GM23248 (cell line): ENCODE measurements around the gene FBP1. TPM values are rescaled to one million over a fixed set of nuclear protein-coding genes. Genes with fewer than 3 reads are reported as not detected.

Experiments
- DNase-seq: peaks from one replicate; pipeline ENCODE4 v3.0.0-alpha.2; 2015
- H2AFZ ChIP-seq: fragments of 200-600 bp; sonication (generic); 2 replicates; pipeline ENCODE4 v1.6.1; 2016; ENCODE audit warnings: antibody characterized with exemption
- H3F3A ChIP-seq: fragments of 200-600 bp; sonication (generic); 2 replicates; pipeline ENCODE4 v1.6.1; 2016; ENCODE audit warnings: mild to moderate bottlenecking, antibody characterized with exemption, mixed run types; ENCODE audit not compliant: insufficient read depth
- H3K27ac ChIP-seq: fragments of 200-600 bp; sonication (generic); 2 replicates; pipeline ENCODE4 v1.5.1; 2016; ENCODE audit warnings: mild to moderate bottlenecking
- H3K27me3 ChIP-seq: fragments of 200-600 bp; sonication (generic); replicated peaks from 2 replicates; pipeline ENCODE4 v1.6.1; 2016; ENCODE audit warnings: mild to moderate bottlenecking; ENCODE audit not compliant: insufficient read depth
- H3K36me3 ChIP-seq: fragments of 200-600 bp; sonication (generic); 2 replicates; pipeline ENCODE4 v1.6.1; 2016; ENCODE audit warnings: low read depth, mild to moderate bottlenecking
- H3K4me1 ChIP-seq: fragments of 200-600 bp; sonication (generic); 2 replicates; pipeline ENCODE4 v1.6.1; 2016; ENCODE audit warnings: mild to moderate bottlenecking; ENCODE audit not compliant: insufficient read depth
- H3K4me2 ChIP-seq: fragments of 200-600 bp; sonication (generic); one replicate; pipeline ENCODE4 v1.6.1; 2016; ENCODE audit warnings: mild to moderate bottlenecking; ENCODE audit not compliant: unreplicated experiment
- H3K4me3 ChIP-seq: fragments of 200-600 bp; sonication (generic); 2 replicates; pipeline ENCODE4 v1.5.1; 2016; ENCODE audit warnings: mild to moderate bottlenecking
- H3K79me2 ChIP-seq: fragments of 200-600 bp; sonication (generic); 2 replicates; pipeline ENCODE4 v1.6.1; 2016; ENCODE audit warnings: mild to moderate bottlenecking; ENCODE audit not compliant: insufficient read depth
- H3K9ac ChIP-seq: fragments of 200-600 bp; sonication (generic); 2 replicates; pipeline ENCODE4 v1.6.1; 2016; ENCODE audit warnings: mild to moderate bottlenecking
- H3K9me2 ChIP-seq: fragments of 200-600 bp; sonication (generic); 2 replicates; pipeline ENCODE4 v1.6.1; 2016; ENCODE audit warnings: mixed run types, mild to moderate bottlenecking, moderate library complexity; ENCODE audit not compliant: insufficient read depth
- H3K9me3 ChIP-seq: fragments of 200-600 bp; sonication (generic); one replicate; pipeline ENCODE4 v1.6.1; 2017; ENCODE audit warnings: low read depth
- H4K20me1 ChIP-seq: fragments of 200-600 bp; sonication (generic); 2 replicates; pipeline ENCODE4 v1.6.0; 2016; ENCODE audit not compliant: insufficient read depth
- EZH2 ChIP-seq: fragments of 200-600 bp; sonication (generic); IDR thresholded peaks from 2 replicates; pipeline ENCODE4 v1.6.1; 2018; ENCODE audit warnings: antibody characterized with exemption, mild to moderate bottlenecking; ENCODE audit not compliant: insufficient read depth, poor library complexity, severe bottlenecking
- EZH2phosphoT487 ChIP-seq: fragments of 200-600 bp; sonication (generic); IDR thresholded peaks from 2 replicates; pipeline ENCODE4 v1.6.1; 2018; ENCODE audit warnings: antibody characterized with exemption, moderate library complexity, mild to moderate bottlenecking, low read depth; ENCODE audit not compliant: insufficient read depth
- WGBS, 2 experiments: methylation state at CpG; one replicate each; pipeline ENCODE4 v1.1.6; 2015 to 2017; ENCODE audit warnings: low lambda C conversion rate in 2 of 2, low coverage in 1 of 2; ENCODE audit errors: missing lambda C conversion rate in 2 of 2; 5-methylcytosine and 5-hydroxymethylcytosine counted together
- in situ Hi-C: fragments of 300-500 bp; cut with MboI; formaldehyde crosslinking; loops from 2 replicates; pipeline ENCODE4 v1.15.0; 2020
- polyA plus RNA-seq: library from polyadenylated mRNA; unstranded; fragments of >200 nt; fragmentation: Nextera tagmentation; extraction: Ambion mirVana; gene quantifications from 2 replicates; pipeline ENCODE4 v1.2.1, GENCODE V29; 2016
- total RNA-seq: library from RNA; depleted of rRNA; stranded (reverse); fragments of >200 nt; shearing (Covaris generic); gene quantifications from 2 replicates; pipeline ENCODE4 v1.2.3, GENCODE V29; 2014

Gene FBP1
- total and polyA plus RNA-seq, 2 experiments from 2014 or later, result not detected

- in situ Hi-C loops, result no loop called here
- Histone ChIP-seq H3K9me3 (no peaks in the 10 kb centered on the region), H3K4me1 (no peaks in the 10 kb centered on the region), H3K36me3 (no peaks in the 10 kb centered on the region), H3K9ac (no peak overlapping the region), H3K9me2 (no peaks in the 10 kb centered on the region), H3K79me2 (no peaks in the 10 kb centered on the region), H3K27ac (no peak overlapping the region), H2AFZ (no peak overlapping the region), H3K4me2 (no peak overlapping the region), H4K20me1 (no peaks in the 10 kb centered on the region), H3K4me3 (no peak overlapping the region), H3K27me3 (peaks cover 24% of the 10 kb centered on the region; the same call in 1 of the 2 replicates), H3F3A (no peaks in the 10 kb centered on the region)
- DNase-seq, result no peak
- TF ChIP-seq EZH2phosphoT487, result no peak
- TF ChIP-seq EZH2, result no peak
- 67 to 82% methylated on average over 3 of the region's 3 CpGs for WGBS, 2 experiments
Measured at GRCh38 chr9:94630281-94630680, 9.0 kb downstream of the FBP1 start.

GRCh38 chr9:94627287-94627686 is 12.0 kb downstream of the FBP1 start:
- WGBS, 2 experiments, result 70 to 72% methylated on average over 6 of the region's 6 CpGs
- in situ Hi-C loops, result no loop called here
- TF ChIP-seq EZH2phosphoT487 (no peak), EZH2 (no peak)
- DNase-seq, result no peak
- Histone ChIP-seq H3K9me3 (no peaks in the 10 kb centered on the region), H2AFZ (no peak overlapping the region), H3F3A (no peaks in the 10 kb centered on the region), H3K27ac (no peak overlapping the region), H3K4me1 (no peaks in the 10 kb centered on the region), H3K36me3 (no peaks in the 10 kb centered on the region), H3K4me3 (no peak overlapping the region), H3K27me3 (peaks cover 13% of the 10 kb centered on the region; the same call in 1 of the 2 replicates), H3K79me2 (no peaks in the 10 kb centered on the region), H3K9ac (no peak overlapping the region), H3K9me2 (no peaks in the 10 kb centered on the region), H3K4me2 (no peak overlapping the region), H4K20me1 (no peaks in the 10 kb centered on the region)

GRCh38 chr9:94625835-94626234 is 13.5 kb downstream of the FBP1 start:
- no peaks in the 10 kb centered on the region for H3K79me2 ChIP-seq
- H3K27ac ChIP-seq, result no peak overlapping the region
- 43 to 56% methylated on average over 12 of the region's 12 CpGs for whole genome bisulfite sequencing, 2 experiments
- DNase-seq, result no peak
- H3K9ac ChIP-seq, result no peak overlapping the region
- TF ChIP-seq EZH2phosphoT487 (no peak), EZH2 (no peak)
- H3K9me3 ChIP-seq, result no peaks in the 10 kb centered on the region
- H2AFZ ChIP-seq, result no peak overlapping the region
- no peaks in the 10 kb centered on the region for H3K9me2 ChIP-seq
- H3K4me3 ChIP-seq, result no peak overlapping the region
- in situ Hi-C loops, result no loop called here
- H3K27me3 ChIP-seq, result peaks cover 3% of the 10 kb centered on the region; the same call in 1 of the 2 replicates
- H4K20me1 ChIP-seq, result no peaks in the 10 kb centered on the region
- H3F3A ChIP-seq, result no peaks in the 10 kb centered on the region
- H3K4me1 ChIP-seq, result no peaks in the 10 kb centered on the region
- H3K4me2 ChIP-seq, result no peak overlapping the region
- H3K36me3 ChIP-seq, result no peaks in the 10 kb centered on the region

GRCh38 chr9:94624629-94625028 is 14.7 kb downstream of the FBP1 start:
- no peaks in the 10 kb centered on the region for H3K4me1 ChIP-seq
- H3K79me2 ChIP-seq, result no peaks in the 10 kb centered on the region
- H3K36me3 ChIP-seq, result no peaks in the 10 kb centered on the region
- H3K27ac ChIP-seq, result no peak overlapping the region
- no peak overlapping the region for H3K4me2 ChIP-seq
- no peak for DNase-seq
- TF ChIP-seq EZH2, result no peak
- TF ChIP-seq EZH2phosphoT487, result no peak
- H3K9me3 ChIP-seq, result no peaks in the 10 kb centered on the region
- in situ Hi-C loops, result no loop called here
- no peak overlapping the region for H3K4me3 ChIP-seq
- 60 to 72% methylated on average over 4 of the region's 4 CpGs for WGBS, 2 experiments
- H3K9me2 ChIP-seq, result no peaks in the 10 kb centered on the region
- H4K20me1 ChIP-seq, result no peaks in the 10 kb centered on the region
- H3K9ac ChIP-seq, result no peak overlapping the region
- no peak overlapping the region for H2AFZ ChIP-seq
- H3F3A ChIP-seq, result no peaks in the 10 kb centered on the region
- H3K27me3 ChIP-seq, result peaks cover 3% of the 10 kb centered on the region; the same call in 1 of the 2 replicates

- Histone ChIP-seq H3K79me2 (no peaks in the 10 kb centered on the region), H3F3A (no peaks in the 10 kb centered on the region), H3K36me3 (no peaks in the 10 kb centered on the region), H2AFZ (no peak overlapping the region), H3K27me3 (peaks cover 3% of the 10 kb centered on the region; the same call in 1 of the 2 replicates), H3K9me3 (no peaks in the 10 kb centered on the region), H3K4me1 (no peaks in the 10 kb centered on the region), H3K4me3 (no peak overlapping the region), H3K9ac (no peak overlapping the region), H3K9me2 (no peaks in the 10 kb centered on the region), H4K20me1 (no peaks in the 10 kb centered on the region), H3K27ac (no peak overlapping the region), H3K4me2 (no peak overlapping the region)
- no peak for TF ChIP-seq EZH2
- TF ChIP-seq EZH2phosphoT487, result no peak
- in situ Hi-C loops, result no loop called here
- WGBS, 2 experiments, result 62 to 63% methylated on average over 9 of the region's 9 CpGs
- peak; percentile 17 for DNase-seq
Measured at GRCh38 chr9:94623253-94623652, 16.1 kb downstream of the FBP1 start.
